ENCODE measurements around the gene SLC38A9.
"Not testable (repeated sequence)": the region's sequence is repeated elsewhere in the genome, so short reads cannot be mapped to it uniquely, and the experiment has no call there.

The SLC38A9 gene

GRCh38 chr5:55731848-55732247 is 19.7 kb upstream of the SLC38A9 start:
- no peak for TF ChIP-seq CTCF (IDR thresholded peaks at IDR 0.05; ENCODE audit: borderline replicate concordance, control extremely low read depth, extremely low read depth, insufficient read depth, missing control alignments)
- DNase-seq (ENCODE audit: low spot score), result no peak
- in situ Hi-C loops (cut with MboI; ENCODE audit: low sequenced_read_pairs, unreplicated experiment), result no loop called here

GRCh38 chr5:55724281-55724680 is 12.2 kb upstream of the SLC38A9 start:
- in situ Hi-C loops (cut with MboI; ENCODE audit: low sequenced_read_pairs, unreplicated experiment), result no loop called here
- no peak for DNase-seq (ENCODE audit: low spot score)
- no peak for TF ChIP-seq CTCF (IDR thresholded peaks at IDR 0.05; ENCODE audit: borderline replicate concordance, control extremely low read depth, extremely low read depth, insufficient read depth, missing control alignments)

- no peak for TF ChIP-seq CTCF (IDR thresholded peaks at IDR 0.05; ENCODE audit: borderline replicate concordance, control extremely low read depth, extremely low read depth, insufficient read depth, missing control alignments)
- in situ Hi-C loops (cut with MboI; ENCODE audit: low sequenced_read_pairs, unreplicated experiment), result no loop called here
- no peak for DNase-seq (ENCODE audit: low spot score)
Observed at GRCh38 chr5:55720188-55720703, 8.1 kb upstream of the SLC38A9 start.

GRCh38 chr5:55719026-55719425 is 6.9 kb upstream of the SLC38A9 start:
- DNase-seq (ENCODE audit: low spot score); in situ Hi-C loops (cut with MboI; ENCODE audit: low sequenced_read_pairs, unreplicated experiment): not testable (repeated sequence)

GRCh38 chr5:55715519-55716078 is 3.5 kb upstream of the SLC38A9 start:
- no peak for DNase-seq (ENCODE audit: low spot score)
- in situ Hi-C loops (cut with MboI; ENCODE audit: low sequenced_read_pairs, unreplicated experiment), result no loop called here
- no peak for TF ChIP-seq CTCF (IDR thresholded peaks at IDR 0.05; ENCODE audit: borderline replicate concordance, control extremely low read depth, extremely low read depth, insufficient read depth, missing control alignments)

GRCh38 chr5:55714749-55715148 is 2.6 kb upstream of the SLC38A9 start:
- no peak for TF ChIP-seq CTCF (IDR thresholded peaks at IDR 0.05; ENCODE audit: borderline replicate concordance, control extremely low read depth, extremely low read depth, insufficient read depth, missing control alignments)
- in situ Hi-C loops (cut with MboI; ENCODE audit: low sequenced_read_pairs, unreplicated experiment), result no loop called here
- no peak for DNase-seq (ENCODE audit: low spot score)

GRCh38 chr5:55714339-55714738 is 2.2 kb upstream of the SLC38A9 start:
- DNase-seq (ENCODE audit: low spot score), result no peak
- in situ Hi-C loops (cut with MboI; ENCODE audit: low sequenced_read_pairs, unreplicated experiment), result no loop called here
- TF ChIP-seq CTCF (IDR thresholded peaks at IDR 0.05; ENCODE audit: borderline replicate concordance, control extremely low read depth, extremely low read depth, insufficient read depth, missing control alignments), result no peak

Data from GM13976 (cell line).